Measurements from ENCODE around the gene LDLRAD4. TPM values are rescaled to one million over a fixed set of nuclear protein-coding genes. Genes with fewer than 3 reads are reported as not detected.
"Not testable (repeated sequence)": the region's sequence is repeated elsewhere in the genome, so short reads cannot be mapped to it uniquely, and the experiment has no call there.

The LDLRAD4 gene
- total and polyA plus RNA-seq, 12 donors: 3.9 to 64.5 (median 36.0) TPM

GRCh38 chr18:13684546-13684945 is 466.0 kb downstream of the LDLRAD4 start:
- intact Hi-C loops (cut with DNase I): no loop called here
- Histone ChIP-seq H3K27me3 (no peaks in the 10 kb centered on the region), H3K27ac (no peak overlapping the region), H3K36me3 (replicated peaks in 1 of 2) (no peaks in the 10 kb centered on the region), H3K9me3 (replicated peaks in 1 of 3) (no peaks in the 10 kb centered on the region), H3K4me1 (replicated peaks in 1 of 2) (peaks cover 0 to 6% of the 10 kb centered on the region in 2 donors), H3K4me3 (no peak overlapping the region)
- TF ChIP-seq POLR2A (IDR thresholded peaks at IDR 0.05): no peak
- no peak for TF ChIP-seq CTCF (IDR thresholded peaks at IDR 0.05)
- WGBS, 4 donors: 94 to 96% (median 95%) methylated on average over 4 of the region's 4 CpGs
- DNase-seq: no peak

GRCh38 chr18:13688191-13689136 is 469.9 kb downstream of the LDLRAD4 start:
- intact Hi-C loops (cut with DNase I): no loop called here
- H3K4me1 ChIP-seq (replicated peaks in 1 of 2): peaks cover 0 to 6% of the 10 kb centered on the region in 2 donors
- DNase-seq: no peak
- no peak overlapping the region for H3K27ac ChIP-seq
- no peaks in the 10 kb centered on the region for H3K9me3 ChIP-seq (replicated peaks in 1 of 3)
- TF ChIP-seq CTCF (IDR thresholded peaks at IDR 0.05) (no peak), POLR2A (IDR thresholded peaks at IDR 0.05) (no peak)
- no peaks in the 10 kb centered on the region for H3K27me3 ChIP-seq
- no peaks in the 10 kb centered on the region for H3K36me3 ChIP-seq (replicated peaks in 1 of 2)
- H3K4me3 ChIP-seq: no peak overlapping the region
- 87 to 91% (median 90%) methylated on average over 19 to 21 of the region's 21 CpGs for WGBS, 4 donors

- H3K4me3 ChIP-seq; DNase-seq; H3K27me3 ChIP-seq; intact Hi-C loops (cut with DNase I); H3K27ac ChIP-seq; H3K4me1 ChIP-seq (replicated peaks in 1 of 2); H3K9me3 ChIP-seq (replicated peaks in 1 of 3); H3K36me3 ChIP-seq (replicated peaks in 1 of 2): not testable (repeated sequence)
- WGBS, 4 donors: 96 to 100% (median 96%) methylated on average over 5 to 9 of the region's 9 CpGs
These were observed 471.5 kb downstream of the LDLRAD4 start for GRCh38 chr18:13690060-13690459.

GRCh38 chr18:13695337-13695736 is 476.8 kb downstream of the LDLRAD4 start:
- DNase-seq; H3K4me1 ChIP-seq (replicated peaks in 1 of 2); H3K27ac ChIP-seq; H3K4me3 ChIP-seq; H3K27me3 ChIP-seq; H3K9me3 ChIP-seq (replicated peaks in 1 of 3); H3K36me3 ChIP-seq (replicated peaks in 1 of 2); intact Hi-C loops (cut with DNase I): not testable (repeated sequence)
- 88 to 92% (median 88%) methylated on average over 5 of the region's 5 CpGs for WGBS, 4 donors

GRCh38 chr18:13696961-13697360 is 478.4 kb downstream of the LDLRAD4 start:
- intact Hi-C loops (cut with DNase I): no loop called here
- DNase-seq: no peak
- no peaks in the 10 kb centered on the region for H3K36me3 ChIP-seq (replicated peaks in 1 of 2)
- no peak overlapping the region for H3K4me3 ChIP-seq
- H3K27me3 ChIP-seq: no peaks in the 10 kb centered on the region
- no peak for TF ChIP-seq POLR2A (IDR thresholded peaks at IDR 0.05)
- no peak for TF ChIP-seq CTCF (IDR thresholded peaks at IDR 0.05)
- no peaks in the 10 kb centered on the region for H3K4me1 ChIP-seq (replicated peaks in 1 of 2)
- 92 to 97% (median 95%) methylated on average over 3 of the region's 3 CpGs for WGBS, 4 donors
- no peaks in the 10 kb centered on the region for H3K9me3 ChIP-seq (replicated peaks in 1 of 3)
- no peak overlapping the region for H3K27ac ChIP-seq
